SIG-M5 (cell line): ENCODE measurements around the gene TCERG1.

Experiments
- DNase-seq: peaks from one replicate; lab custom pipeline; 2025; lab: John Stamatoyannopoulos, UW

Gene TCERG1

GRCh38 chr5:146446861-146447733 lies at the start of gene TCERG1:
TSS of gene TCERG1 (plus strand) at chr5:146447333. CDS start at chr5:146447350, 17 bp downstream.
- DNase-seq, result peak; percentile 99

- no peak for DNase-seq
These were observed 48.3 kb upstream of the TCERG1 start for GRCh38 chr5:146398826-146399225.

GRCh38 chr5:146399481-146399880 lies 47.7 kb upstream of the TCERG1 start:
- DNase-seq, result no peak

GRCh38 chr5:146400201-146400600 lies 46.9 kb upstream of the TCERG1 start:
- no peak for DNase-seq

GRCh38 chr5:146401021-146401420 lies 46.1 kb upstream of the TCERG1 start:
- DNase-seq, result no peak

- DNase-seq, result no peak
These were observed 44.2 kb upstream of the TCERG1 start for GRCh38 chr5:146402949-146403348.

GRCh38 chr5:146409054-146409671 lies 38.0 kb upstream of the TCERG1 start:
- DNase-seq, result no peak

GRCh38 chr5:146410272-146410671 lies 36.9 kb upstream of the TCERG1 start:
- DNase-seq, result no peak

GRCh38 chr5:146419696-146420095 lies 27.4 kb upstream of the TCERG1 start:
- no peak for DNase-seq

- no peak for DNase-seq
These were observed 22.1 kb upstream of the TCERG1 start for GRCh38 chr5:146425023-146425422.

- no peak for DNase-seq
These were observed 20.8 kb upstream of the TCERG1 start for GRCh38 chr5:146426305-146426704.

GRCh38 chr5:146426853-146427618 lies 20.1 kb upstream of the TCERG1 start:
- DNase-seq, result no peak

GRCh38 chr5:146427619-146427997 lies 19.5 kb upstream of the TCERG1 start:
- DNase-seq, result no peak

- DNase-seq, result no peak
These were observed 18.5 kb upstream of the TCERG1 start for GRCh38 chr5:146428658-146429057.

GRCh38 chr5:146440353-146440752 lies 6.8 kb upstream of the TCERG1 start:
- no peak for DNase-seq

GRCh38 chr5:146440870-146441495 lies 6.2 kb upstream of the TCERG1 start:
- DNase-seq, result no peak

GRCh38 chr5:146441896-146442295 lies 5.2 kb upstream of the TCERG1 start:
- DNase-seq, result no peak

GRCh38 chr5:146447734-146448380 lies 724 bp downstream of the TCERG1 start:
- no peak for DNase-seq

- no peak for DNase-seq
These were observed 1.8 kb downstream of the TCERG1 start for GRCh38 chr5:146448783-146449519.

- no peak for DNase-seq
These were observed 2.9 kb downstream of the TCERG1 start for GRCh38 chr5:146450002-146450401.

GRCh38 chr5:146451411-146451810 lies 4.3 kb downstream of the TCERG1 start:
- no peak for DNase-seq
